ENCODE data around the gene STMP1. TPM values are rescaled to one million over a fixed set of nuclear protein-coding genes. Genes with fewer than 3 reads are reported as not detected.

Gene STMP1
- total and polyA plus RNA-seq, 2 experiments from 2014 or later, result 23.0 to 78.4 TPM

GRCh38 chr7:135693558-135693957 lies 31.2 kb downstream of the STMP1 start (continued):
- TF ChIP-seq REST (IDR thresholded peaks at IDR 0.05; ENCODE audit: unreplicated experiment) (no peak), ETS1 (IDR thresholded peaks at IDR 0.05) (no peak), POLR2AphosphoS5 (IDR thresholded peaks at IDR 0.05; ENCODE audit: low read depth) (no peak), CREB1 (CRISPR knock-in tag; IDR thresholded peaks at IDR 0.05; ENCODE audit: low read depth) (no peak), JUNB (IDR thresholded peaks at IDR 0.05; ENCODE audit: unreplicated experiment) (no peak)

GRCh38 chr7:135697276-135698049 lies 35.1 kb downstream of the STMP1 start:
- Mint-ChIP-seq H3K27ac (no peak overlapping the region), H3K27me3 (ENCODE audit: insufficient read depth, low read depth, poor library complexity) (peaks cover 5% of the 10 kb centered on the region), H3K9me3 (no peaks in the 10 kb centered on the region), H3K4me1 (peaks cover 5% of the 10 kb centered on the region), H3K4me3 (no peak overlapping the region), H3K36me3 (ENCODE audit: low read depth) (no peaks in the 10 kb centered on the region; the same call in 1 of the 3 replicates)
- Histone ChIP-seq H3K27ac (ENCODE audit: low read depth) (no peak overlapping the region), H3K4me3 (no peak overlapping the region), H3F3A (replicated peaks; ENCODE audit: low read depth) (no peaks in the 10 kb centered on the region), H2AFZ (no peak overlapping the region), H3K27me3 (ENCODE audit: insufficient read depth) (no peaks in the 10 kb centered on the region), H3K79me2 (replicated peaks; ENCODE audit: insufficient read depth) (no peaks in the 10 kb centered on the region), H3K4me2 (no peak overlapping the region), H3K4me1 (ENCODE audit: insufficient read depth) (no peaks in the 10 kb centered on the region), H3K36me3 (ENCODE audit: insufficient read depth) (no peaks in the 10 kb centered on the region), H4K20me1 (replicated peaks; ENCODE audit: insufficient read depth) (no peaks in the 10 kb centered on the region), H3K9me2 (ENCODE audit: insufficient read depth) (no peaks in the 10 kb centered on the region; the same call in 1 of the 2 replicates)
- DNase-seq (ENCODE audit: low spot score), result no peak
- ATAC-seq, result peak; percentile 37; the same call in 1 of the 3 replicates
- TF ChIP-seq EZH2phosphoT487 (IDR thresholded peaks at IDR 0.05; ENCODE audit: unreplicated experiment) (no peak), STAT1 (IDR thresholded peaks at IDR 0.05; ENCODE audit: unreplicated experiment) (no peak), ETS1 (IDR thresholded peaks at IDR 0.05) (no peak), CREB1 (CRISPR knock-in tag; IDR thresholded peaks at IDR 0.05; ENCODE audit: low read depth) (no peak), ZNF331 (CRISPR knock-in tag; IDR thresholded peaks at IDR 0.05; ENCODE audit: low read depth) (no peak), ZNF114 (CRISPR knock-in tag; IDR thresholded peaks at IDR 0.05) (no peak), CTCF (conservative IDR thresholded peaks at IDR 0.05; ENCODE audit: low read depth in 2 of 2) (no peak), POLR2AphosphoS5 (IDR thresholded peaks at IDR 0.05; ENCODE audit: low read depth) (no peak), REST (IDR thresholded peaks at IDR 0.05; ENCODE audit: unreplicated experiment) (no peak), EZH2 (IDR thresholded peaks at IDR 0.05; ENCODE audit: low read depth, unreplicated experiment) (no peak)
